Astrocyte of the cerebellum (primary cell): ENCODE measurements around the gene FREM1.

Experiments used
- DNase-seq: peaks from one replicate; pipeline ENCODE4 v3.0.0-alpha.2; 2011; ENCODE audit warnings: low read depth
- H3K4me3 ChIP-seq: 2 replicates; pipeline ENCODE4 v1.5.1; 2011; ENCODE audit warnings: mild to moderate bottlenecking, low read depth, low read length, moderate library complexity
- CTCF ChIP-seq: IDR thresholded peaks from 2 replicates; pipeline ENCODE4 v1.5.1; 2012; ENCODE audit warnings: low read length, low read depth, moderate library complexity, mild to moderate bottlenecking; ENCODE audit errors: missing control alignments
- in situ Hi-C: cut with HindIII; loops from 2 replicates; pipeline ENCODE4 v1.10.0; 2017; ENCODE audit warnings: low sequenced_read_pairs

FREM1 gene

GRCh38 chr9:14906000-14906399, 4.2 kb downstream of the FREM1 start:
- in situ Hi-C loops, result no loop called here

DNA sequence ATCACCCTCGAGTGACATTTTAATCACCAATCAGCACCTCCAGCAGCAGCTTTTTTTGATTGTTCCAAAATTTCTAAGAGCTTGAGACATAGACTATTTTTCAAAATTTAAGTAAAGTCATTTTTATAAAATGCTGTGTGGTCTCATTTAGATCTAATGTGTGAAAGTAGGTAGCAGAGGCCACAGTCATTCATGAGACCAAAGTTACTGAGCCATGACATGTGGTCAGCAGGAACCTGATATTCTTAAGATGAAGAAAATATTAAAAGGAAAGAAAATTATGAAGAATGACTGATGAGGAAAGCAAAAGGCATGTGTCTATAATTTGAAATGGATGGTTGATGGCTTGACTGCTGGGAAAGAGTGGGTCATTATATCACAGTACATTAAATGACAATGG, 7.2 kb downstream of the FREM1 start:
- no peak for DNase-seq
- no peak for TF ChIP-seq CTCF
- in situ Hi-C loops, result no loop called here
- H3K4me3 ChIP-seq, result no peak overlapping the region

More at GRCh38 chr9:14906000-14906399, 4.2 kb downstream of the FREM1 start:
- TF ChIP-seq CTCF, result no peak
- DNase-seq, result no peak
- no peak overlapping the region for H3K4me3 ChIP-seq

DNA sequence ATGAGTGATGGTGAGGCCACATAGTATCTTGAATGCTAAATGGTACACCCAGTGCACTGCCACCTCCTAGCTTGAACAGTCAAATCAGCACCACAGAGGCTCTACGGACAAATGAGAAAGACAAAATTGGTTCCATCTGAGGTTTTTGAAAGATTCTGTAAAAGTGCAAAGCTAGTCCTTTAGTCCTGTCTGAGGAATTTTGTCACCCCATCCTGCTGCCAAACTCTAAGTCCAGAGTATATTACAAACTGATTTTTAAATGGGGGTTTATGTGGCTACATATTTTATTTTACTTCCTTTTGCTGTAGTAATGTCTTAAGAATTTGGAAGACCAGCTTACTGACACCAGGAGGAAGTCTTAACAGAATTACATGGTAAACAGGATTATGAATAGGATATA, 7.7 kb downstream of the FREM1 start:
- in situ Hi-C loops, result no loop called here
- no peak overlapping the region for H3K4me3 ChIP-seq
- DNase-seq, result no peak
- TF ChIP-seq CTCF, result no peak

- H3K4me3 ChIP-seq, result no peak overlapping the region
- no peak for DNase-seq
- TF ChIP-seq CTCF, result no peak
- in situ Hi-C loops, result no loop called here
These were observed 10.4 kb downstream of the FREM1 start for GRCh38 chr9:14899815-14900193.

- TF ChIP-seq CTCF, result no peak
- H3K4me3 ChIP-seq, result no peak overlapping the region
- in situ Hi-C loops, result no loop called here
- DNase-seq, result no peak
These were observed 11.0 kb downstream of the FREM1 start for GRCh38 chr9:14899042-14899814.

- no peak overlapping the region for H3K4me3 ChIP-seq
- in situ Hi-C loops, result no loop called here
- no peak for DNase-seq
- TF ChIP-seq CTCF, result no peak
These were observed 14.4 kb downstream of the FREM1 start for GRCh38 chr9:14895806-14896205.

- TF ChIP-seq CTCF, result no peak
- in situ Hi-C loops, result no loop called here
These were observed 16.9 kb downstream of the FREM1 start for GRCh38 chr9:14893280-14893679.

More at GRCh38 chr9:14893280-14893679, 16.9 kb downstream of the FREM1 start:
- no peak overlapping the region for H3K4me3 ChIP-seq
- DNase-seq, result no peak
